ENCODE data around the gene MXD4. TPM values are rescaled to one million over a fixed set of nuclear protein-coding genes. Genes with fewer than 3 reads are reported as not detected.

MXD4 gene
- total RNA-seq, 1 experiment from 2014 or later: 12.8 TPM

DNA sequence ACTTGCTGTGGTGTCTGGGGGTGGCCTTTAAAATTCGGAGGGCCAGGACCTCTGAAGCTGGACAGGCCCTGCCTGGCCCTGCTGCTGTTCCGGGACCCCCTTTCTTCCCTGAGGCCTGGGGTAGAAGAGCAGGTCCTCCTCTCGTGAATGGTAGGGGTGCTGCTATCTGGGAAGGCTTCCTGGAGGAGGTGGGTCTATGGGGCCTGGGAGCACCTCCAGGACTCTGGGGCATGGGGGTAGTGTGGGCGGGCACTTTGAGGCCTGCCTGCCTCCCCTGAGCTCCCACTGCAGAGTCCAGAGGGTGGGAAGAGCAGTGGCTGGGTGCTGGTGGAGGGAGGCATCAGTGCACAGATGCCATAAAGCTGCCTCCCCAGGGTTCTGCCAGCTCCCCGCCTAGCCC lies 4.9 kb upstream of the MXD4 start:
- intact Hi-C loops (cut with micrococcal nuclease; ENCODE audit: unreplicated experiment): no loop called here
- no peaks in the 10 kb centered on the region for H3K9me3 Mint-ChIP-seq (ENCODE audit: low read depth, unreplicated experiment)
- CTCF ChIA-PET: no interaction called here
- no peak overlapping the region for H3K4me3 Mint-ChIP-seq (ENCODE audit: low read depth, unreplicated experiment)
- TF ChIP-seq, protein P1, sequence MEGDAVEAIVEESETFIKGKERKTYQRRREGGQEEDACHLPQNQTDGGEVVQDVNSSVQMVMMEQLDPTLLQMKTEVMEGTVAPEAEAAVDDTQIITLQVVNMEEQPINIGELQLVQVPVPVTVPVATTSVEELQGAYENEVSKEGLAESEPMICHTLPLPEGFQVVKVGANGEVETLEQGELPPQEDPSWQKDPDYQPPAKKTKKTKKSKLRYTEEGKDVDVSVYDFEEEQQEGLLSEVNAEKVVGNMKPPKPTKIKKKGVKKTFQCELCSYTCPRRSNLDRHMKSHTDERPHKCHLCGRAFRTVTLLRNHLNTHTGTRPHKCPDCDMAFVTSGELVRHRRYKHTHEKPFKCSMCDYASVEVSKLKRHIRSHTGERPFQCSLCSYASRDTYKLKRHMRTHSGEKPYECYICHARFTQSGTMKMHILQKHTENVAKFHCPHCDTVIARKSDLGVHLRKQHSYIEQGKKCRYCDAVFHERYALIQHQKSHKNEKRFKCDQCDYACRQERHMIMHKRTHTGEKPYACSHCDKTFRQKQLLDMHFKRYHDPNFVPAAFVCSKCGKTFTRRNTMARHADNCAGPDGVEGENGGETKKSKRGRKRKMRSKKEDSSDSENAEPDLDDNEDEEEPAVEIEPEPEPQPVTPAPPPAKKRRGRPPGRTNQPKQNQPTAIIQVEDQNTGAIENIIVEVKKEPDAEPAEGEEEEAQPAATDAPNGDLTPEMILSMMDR (IDR thresholded peaks at IDR 0.05; ENCODE audit: unreplicated experiment): no peak
- no peak for DNase-seq
- no TSS peak for BruUV-seq (replicated peaks)
- no peak overlapping the region for H3K27ac Mint-ChIP-seq (ENCODE audit: unreplicated experiment)
- no peaks in the 10 kb centered on the region for H3K4me1 Mint-ChIP-seq (ENCODE audit: low read depth, unreplicated experiment)
- peaks cover 8% of the 10 kb centered on the region for H3K36me3 Mint-ChIP-seq (ENCODE audit: insufficient read depth, unreplicated experiment)
- no peaks in the 10 kb centered on the region for H3K27me3 Mint-ChIP-seq (ENCODE audit: unreplicated experiment)

DNA sequence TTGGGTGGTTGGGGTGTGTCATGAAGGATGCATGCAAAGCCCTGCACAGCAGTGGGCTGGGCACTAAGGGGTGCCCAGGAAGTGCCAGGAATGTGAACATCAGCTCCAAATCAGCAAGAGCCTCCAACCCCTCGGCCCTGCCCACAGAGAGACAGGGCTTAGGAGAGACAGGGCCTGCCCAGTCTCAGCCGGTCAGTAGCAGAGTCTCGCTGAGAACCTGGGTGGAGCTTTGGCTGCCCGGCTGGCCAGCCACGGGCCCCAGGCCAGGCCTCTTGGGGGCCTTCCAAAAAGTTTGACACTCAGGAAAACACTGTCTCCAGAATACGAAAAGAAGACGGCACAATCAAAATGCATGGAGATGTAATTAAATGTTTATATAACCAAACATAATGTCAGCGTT lies 4.3 kb upstream of the MXD4 start:
- DNase-seq: no peak
- Mint-ChIP-seq H3K27ac (ENCODE audit: unreplicated experiment) (no peak overlapping the region), H3K4me1 (ENCODE audit: low read depth, unreplicated experiment) (no peaks in the 10 kb centered on the region), H3K9me3 (ENCODE audit: low read depth, unreplicated experiment) (no peaks in the 10 kb centered on the region), H3K36me3 (ENCODE audit: insufficient read depth, unreplicated experiment) (peaks cover 10% of the 10 kb centered on the region), H3K4me3 (ENCODE audit: low read depth, unreplicated experiment) (no peak overlapping the region), H3K27me3 (ENCODE audit: unreplicated experiment) (no peaks in the 10 kb centered on the region)
- TF ChIP-seq, protein P1 (IDR thresholded peaks at IDR 0.05; ENCODE audit: unreplicated experiment): no peak
- CTCF ChIA-PET: no interaction called here
- no TSS peak for BruUV-seq (replicated peaks)
- intact Hi-C loops (cut with micrococcal nuclease; ENCODE audit: unreplicated experiment): no loop called here

DNA sequence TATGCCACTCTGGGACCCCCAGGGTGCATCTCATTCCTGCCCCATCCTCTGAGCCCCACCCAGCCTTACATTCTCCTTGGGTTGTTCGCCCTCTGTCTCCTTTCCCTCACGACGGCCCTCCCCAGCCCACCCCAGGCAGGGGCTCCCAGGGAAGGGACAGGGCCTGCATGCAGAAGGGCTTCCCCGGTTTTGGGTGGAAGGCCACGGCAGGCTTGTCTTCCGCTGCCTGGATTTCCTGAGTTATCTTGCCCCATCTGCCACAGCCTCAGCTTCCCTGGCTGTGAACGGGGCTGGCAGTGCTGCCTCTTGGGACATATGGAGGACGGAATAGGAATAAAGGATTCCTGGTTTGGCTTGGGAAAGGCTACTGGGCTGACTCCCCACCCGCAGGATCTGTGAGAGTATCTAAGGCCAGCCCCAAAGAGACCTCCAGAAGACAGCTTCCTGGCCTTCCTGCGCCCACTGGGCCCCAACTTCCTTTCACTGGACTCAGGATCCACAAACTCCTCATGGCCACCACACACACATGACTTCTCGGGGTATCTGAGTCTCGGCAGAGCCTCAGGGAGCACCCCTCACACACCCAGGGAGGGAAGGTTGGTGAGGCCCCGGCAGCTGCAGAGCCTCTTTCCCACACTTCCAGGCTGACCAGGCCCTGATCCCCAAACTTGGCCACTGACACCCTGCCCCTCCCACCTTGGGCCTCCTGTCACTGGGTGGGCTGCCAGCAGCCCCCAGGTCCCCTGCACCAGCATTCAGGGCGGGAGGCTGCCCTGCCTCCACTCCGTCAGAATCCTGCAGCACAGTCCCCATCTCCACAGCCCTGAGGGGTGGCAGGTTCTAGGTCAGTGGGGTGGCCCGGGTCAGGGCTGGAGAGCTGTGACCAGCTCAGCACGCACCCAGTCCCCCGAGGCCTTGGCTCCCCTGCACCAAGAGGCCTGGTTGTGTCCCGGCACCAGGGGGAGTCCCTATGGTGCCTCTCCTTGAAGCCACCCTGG lies 3.5 kb upstream of the MXD4 start:
- CTCF ChIA-PET: no interaction called here
- no TSS peak for BruUV-seq (replicated peaks)
- Mint-ChIP-seq H3K4me3 (ENCODE audit: low read depth, unreplicated experiment) (no peak overlapping the region), H3K36me3 (ENCODE audit: insufficient read depth, unreplicated experiment) (peaks cover 10% of the 10 kb centered on the region), H3K27me3 (ENCODE audit: unreplicated experiment) (no peaks in the 10 kb centered on the region), H3K27ac (ENCODE audit: unreplicated experiment) (no peak overlapping the region), H3K4me1 (ENCODE audit: low read depth, unreplicated experiment) (no peaks in the 10 kb centered on the region), H3K9me3 (ENCODE audit: low read depth, unreplicated experiment) (no peaks in the 10 kb centered on the region)
- DNase-seq: no peak
- TF ChIP-seq, protein P1 (IDR thresholded peaks at IDR 0.05; ENCODE audit: unreplicated experiment): no peak
- intact Hi-C loops (cut with micrococcal nuclease; ENCODE audit: unreplicated experiment): no loop called here

DNA sequence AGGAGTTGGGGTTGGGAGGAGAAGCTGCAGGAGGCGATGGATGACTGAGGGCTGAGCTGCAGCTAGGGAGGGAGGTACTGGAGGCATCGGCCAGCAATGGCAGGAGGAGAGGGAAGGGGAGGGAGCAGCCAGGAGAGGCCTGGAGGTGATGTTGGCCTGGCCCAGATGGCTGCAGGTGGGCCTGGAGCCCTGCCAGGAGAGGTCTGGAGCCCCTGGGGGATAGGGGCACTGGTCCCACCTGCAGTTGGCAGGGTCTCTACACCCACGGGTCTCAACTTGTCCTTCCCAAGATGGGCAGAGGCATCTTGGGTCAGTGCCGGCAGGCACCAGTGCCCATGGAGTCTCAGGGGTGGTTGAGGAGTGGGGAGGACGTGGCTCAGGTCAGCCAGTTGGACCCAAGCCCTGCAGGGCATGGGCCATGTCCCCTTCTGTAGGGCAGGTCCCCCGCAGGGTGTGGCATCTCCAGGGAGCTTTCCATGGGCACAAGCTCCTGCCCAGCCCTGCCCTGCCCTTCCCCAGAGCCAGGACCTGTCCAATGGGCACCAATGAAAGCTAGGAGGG lies 2.7 kb upstream of the MXD4 start:
- intact Hi-C loops (cut with micrococcal nuclease; ENCODE audit: unreplicated experiment): no loop called here
- no TSS peak for BruUV-seq (replicated peaks)
- Mint-ChIP-seq H3K36me3 (ENCODE audit: insufficient read depth, unreplicated experiment) (peaks cover 10% of the 10 kb centered on the region), H3K4me1 (ENCODE audit: low read depth, unreplicated experiment) (no peaks in the 10 kb centered on the region), H3K4me3 (ENCODE audit: low read depth, unreplicated experiment) (no peak overlapping the region), H3K9me3 (ENCODE audit: low read depth, unreplicated experiment) (no peaks in the 10 kb centered on the region), H3K27me3 (ENCODE audit: unreplicated experiment) (no peaks in the 10 kb centered on the region), H3K27ac (ENCODE audit: unreplicated experiment) (no peak overlapping the region)
- no peak for DNase-seq
- TF ChIP-seq, protein P1 (IDR thresholded peaks at IDR 0.05; ENCODE audit: unreplicated experiment): no peak
- CTCF ChIA-PET: no interaction called here
